Trophoblast cell (in vitro differentiated cells and primary cell): ENCODE results near the gene IL1RL2.

Experiments
- DNase-seq, 2 donors: peaks; one replicate each; pipeline ENCODE4 v3.0.0-alpha.2; 2016
- H2AFZ ChIP-seq: 2 replicates; pipeline ENCODE4 v1.6.1; 2013; ENCODE audit warnings: low read length, moderate library complexity, mild to moderate bottlenecking; ENCODE audit not compliant: insufficient read depth, poor library complexity
- H2AK5ac ChIP-seq: 2 replicates; pipeline ENCODE4 v1.6.1; 2013; ENCODE audit warnings: mild to moderate bottlenecking, low read length
- H2BK120ac ChIP-seq: 2 replicates; pipeline ENCODE4 v1.6.1; 2013; ENCODE audit warnings: low read length, mild to moderate bottlenecking, moderate library complexity; ENCODE audit not compliant: insufficient read depth, poor library complexity
- H2BK12ac ChIP-seq: 2 replicates; pipeline ENCODE4 v1.6.1; 2013; ENCODE audit warnings: mild to moderate bottlenecking, low read length, moderate library complexity
- H2BK5ac ChIP-seq: 2 replicates; pipeline ENCODE4 v1.6.1; 2013; ENCODE audit warnings: low read length, low read depth, moderate library complexity, mild to moderate bottlenecking; ENCODE audit not compliant: poor library complexity
- H3K14ac ChIP-seq: 2 replicates; pipeline ENCODE4 v1.6.1; 2013; ENCODE audit warnings: mild to moderate bottlenecking, low read length
- H3K18ac ChIP-seq: 2 replicates; pipeline ENCODE4 v1.6.1; 2013; ENCODE audit warnings: mild to moderate bottlenecking, low read length
- H3K23ac ChIP-seq: 2 replicates; pipeline ENCODE4 v1.6.1; 2013; ENCODE audit warnings: low read length
- H3K27ac ChIP-seq: 2 replicates; pipeline ENCODE4 v1.5.1; 2013; ENCODE audit warnings: low read depth, mild to moderate bottlenecking, inconsistent platforms, low read length, moderate library complexity
- H3K27me3 ChIP-seq: 2 replicates; pipeline ENCODE4 v1.6.1; 2013; ENCODE audit warnings: inconsistent platforms, mild to moderate bottlenecking, low read length, moderate library complexity; ENCODE audit not compliant: insufficient read depth
- H3K36me3 ChIP-seq, 2 experiments: 1 replicate in 1 of 2; 2 replicates in 1 of 2; pipeline ENCODE4 v1.6.1; 2013; ENCODE audit warnings: low read length in 2 of 2, mild to moderate bottlenecking in 2 of 2, moderate library complexity in 1 of 2; ENCODE audit not compliant: insufficient read depth in 2 of 2, control insufficient read depth in 1 of 2
- H3K4ac ChIP-seq: 2 replicates; pipeline ENCODE4 v1.6.1; 2013; ENCODE audit warnings: low read depth, mild to moderate bottlenecking, low read length, moderate library complexity
- H3K4me1 ChIP-seq, 2 experiments: 1 replicate in 1 of 2; 2 replicates in 1 of 2; pipeline ENCODE4 v1.6.1; 2013; ENCODE audit warnings: low read length in 2 of 2, mild to moderate bottlenecking in 2 of 2, moderate library complexity in 1 of 2; ENCODE audit not compliant: insufficient read depth in 2 of 2, control insufficient read depth in 1 of 2
- H3K4me2 ChIP-seq: 2 replicates; pipeline ENCODE4 v1.6.1; 2013; ENCODE audit warnings: inconsistent platforms, mild to moderate bottlenecking, low read length, moderate library complexity
- H3K4me3 ChIP-seq: 2 replicates; pipeline ENCODE4 v1.5.1; 2013; ENCODE audit warnings: mild to moderate bottlenecking, low read depth, low read length, inconsistent platforms
- H3K79me1 ChIP-seq: one replicate; pipeline ENCODE4 v1.6.1; 2013; ENCODE audit warnings: low read length
- H3K79me2 ChIP-seq: 2 replicates; pipeline ENCODE4 v1.6.1; 2013; ENCODE audit warnings: low read length, mild to moderate bottlenecking; ENCODE audit not compliant: control insufficient read depth, insufficient read depth, poor library complexity
- H3K9ac ChIP-seq: 2 replicates; pipeline ENCODE4 v1.6.1; 2013; ENCODE audit warnings: mild to moderate bottlenecking, low read length
- H3K9me3 ChIP-seq: 2 replicates; pipeline ENCODE4 v1.6.1; 2013; ENCODE audit warnings: low read depth, mild to moderate bottlenecking, control low read depth, inconsistent platforms, low read length; ENCODE audit not compliant: insufficient read depth
- H4K12ac ChIP-seq: 2 replicates; pipeline ENCODE4 v1.6.1; 2013; ENCODE audit warnings: low read depth, mild to moderate bottlenecking, low read length, moderate library complexity
- H4K8ac ChIP-seq: 2 replicates; pipeline ENCODE4 v1.6.1; 2013; ENCODE audit warnings: low read depth, mild to moderate bottlenecking, low read length, moderate library complexity
- H4K91ac ChIP-seq: one replicate; pipeline ENCODE4 v1.6.1; 2013; ENCODE audit warnings: low read depth, mild to moderate bottlenecking, low read length, moderate library complexity
- WGBS: extraction: QIAGEN DNeasy Blood & Tissue Kit; methylation state at CpG from one replicate; pipeline ENCODE4 v1.1.7; 2013; ENCODE audit warnings: missing lambda C conversion rate; ENCODE audit not compliant: insufficient read length, insufficient coverage; ENCODE audit errors: extremely low coverage; 5-methylcytosine and 5-hydroxymethylcytosine counted together

IL1RL2 gene

DNA sequence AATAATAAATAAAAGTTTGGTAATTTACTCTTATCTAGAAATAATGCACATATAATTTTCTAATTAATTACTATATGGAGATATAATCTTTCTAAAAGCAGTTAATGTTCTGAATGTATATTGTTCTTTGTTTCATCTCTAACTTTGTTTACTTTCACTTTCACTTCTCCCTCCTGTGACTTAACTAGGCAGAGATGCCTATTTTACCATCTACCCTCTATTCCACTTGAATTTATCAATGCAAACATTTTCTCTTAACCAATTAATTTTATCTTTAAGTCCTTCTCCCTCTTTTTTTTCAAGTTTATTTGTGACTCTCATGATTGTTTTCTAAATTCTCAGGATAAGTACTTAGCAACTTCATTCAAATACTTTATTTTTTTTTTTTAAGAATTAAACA, 69.5 kb downstream of the IL1RL2 start:
- Histone ChIP-seq H3K14ac (no peak overlapping the region), H3K9me3 (no peaks in the 10 kb centered on the region), H3K4ac (no peak overlapping the region), H2BK5ac (no peak overlapping the region), H3K4me1 (no peaks in the 10 kb centered on the region), H3K79me1 (no peaks in the 10 kb centered on the region), H3K27ac (no peak overlapping the region), H2BK12ac (no peak overlapping the region), H3K36me3 (no peaks in the 10 kb centered on the region), H4K8ac (no peak overlapping the region), H3K18ac (no peak overlapping the region), H4K91ac (no peak overlapping the region), H3K9ac (no peak overlapping the region), H2AFZ (no peak overlapping the region), H4K12ac (no peak overlapping the region), H3K4me3 (no peak overlapping the region), H3K79me2 (no peaks in the 10 kb centered on the region), H3K23ac (no peak overlapping the region), H2BK120ac (no peak overlapping the region), H3K27me3 (no peaks in the 10 kb centered on the region), H3K4me2 (no peak overlapping the region), H2AK5ac (no peak overlapping the region)
- DNase-seq: no peak

DNA sequence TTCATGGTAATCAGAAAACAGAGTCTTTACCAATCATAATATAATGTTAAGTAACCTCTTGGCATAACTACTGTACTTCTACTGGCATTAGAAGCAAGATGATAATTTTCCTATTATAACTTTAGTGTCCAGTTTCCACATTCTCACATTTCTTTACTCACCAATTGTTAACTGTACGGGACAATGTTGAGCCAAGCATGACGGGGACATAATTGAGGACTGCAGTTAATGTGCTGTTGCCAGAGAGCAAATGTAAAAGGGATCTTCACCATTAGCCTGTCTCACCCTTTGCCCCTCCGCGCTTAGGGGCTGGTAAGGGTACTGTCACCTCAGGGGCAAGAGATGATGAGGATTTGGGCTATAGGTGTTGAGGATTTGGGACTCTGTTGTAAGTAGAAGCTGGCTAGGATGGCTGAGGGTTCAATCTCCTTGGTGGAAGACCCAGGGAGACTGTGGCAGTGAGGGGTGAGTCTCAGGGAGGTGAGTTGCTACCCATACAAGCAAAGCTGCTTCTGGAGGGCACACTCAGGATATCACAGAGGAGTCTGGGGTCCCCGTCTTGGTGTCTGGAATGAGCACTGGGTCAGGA, 70.1 kb downstream of the IL1RL2 start:
- Histone ChIP-seq H3K4me1 (no peaks in the 10 kb centered on the region), H3K18ac (no peak overlapping the region), H3K14ac (no peak overlapping the region), H4K12ac (no peak overlapping the region), H3K79me2 (no peaks in the 10 kb centered on the region), H3K9ac (no peak overlapping the region), H2BK5ac (no peak overlapping the region), H3K9me3 (no peaks in the 10 kb centered on the region), H2AFZ (no peak overlapping the region), H4K8ac (no peak overlapping the region), H3K36me3 (no peaks in the 10 kb centered on the region), H3K4me3 (no peak overlapping the region), H2BK12ac (no peak overlapping the region), H2AK5ac (no peak overlapping the region), H2BK120ac (no peak overlapping the region), H4K91ac (no peak overlapping the region), H3K27ac (no peak overlapping the region), H3K79me1 (no peaks in the 10 kb centered on the region), H3K4me2 (no peak overlapping the region), H3K4ac (no peak overlapping the region), H3K23ac (no peak overlapping the region), H3K27me3 (no peaks in the 10 kb centered on the region)
- no CpG with 5 or more reads among the region's 5 CpGs for WGBS
- DNase-seq: no peak

DNA sequence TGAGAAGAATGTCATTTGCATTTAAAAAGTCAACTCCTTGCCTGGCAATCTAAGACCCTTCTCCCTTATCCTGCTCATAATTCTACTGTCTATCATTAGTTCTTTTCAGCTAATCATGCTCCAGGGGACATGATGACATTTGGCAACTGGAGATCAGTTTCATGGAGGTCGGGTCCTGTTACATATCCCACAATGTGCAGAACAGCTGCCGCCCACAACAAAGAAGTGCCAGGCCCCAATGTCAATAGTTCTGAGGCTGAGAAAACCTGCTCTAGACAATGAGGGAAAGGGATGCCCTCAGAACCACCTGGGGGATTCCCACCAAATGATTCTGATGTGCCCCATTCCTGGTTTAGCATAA, 71.2 kb downstream of the IL1RL2 start:
- Histone ChIP-seq H3K14ac (no peak overlapping the region), H4K91ac (no peak overlapping the region), H3K4me3 (no peak overlapping the region), H2BK5ac (no peak overlapping the region), H3K9ac (no peak overlapping the region), H2AFZ (no peak overlapping the region), H3K79me2 (no peaks in the 10 kb centered on the region), H3K4me2 (no peak overlapping the region), H2BK120ac (no peak overlapping the region), H3K27ac (no peak overlapping the region), H3K36me3 (no peaks in the 10 kb centered on the region), H2AK5ac (no peak overlapping the region), H4K12ac (no peak overlapping the region), H3K18ac (no peak overlapping the region), H2BK12ac (no peak overlapping the region), H4K8ac (no peak overlapping the region), H3K4me1 (no peaks in the 10 kb centered on the region), H3K9me3 (no peaks in the 10 kb centered on the region), H3K23ac (no peak overlapping the region), H3K27me3 (no peaks in the 10 kb centered on the region), H3K79me1 (no peaks in the 10 kb centered on the region), H3K4ac (no peak overlapping the region)
- DNase-seq: no peak
- WGBS: no CpG with 5 or more reads among the region's 2 CpGs

DNA sequence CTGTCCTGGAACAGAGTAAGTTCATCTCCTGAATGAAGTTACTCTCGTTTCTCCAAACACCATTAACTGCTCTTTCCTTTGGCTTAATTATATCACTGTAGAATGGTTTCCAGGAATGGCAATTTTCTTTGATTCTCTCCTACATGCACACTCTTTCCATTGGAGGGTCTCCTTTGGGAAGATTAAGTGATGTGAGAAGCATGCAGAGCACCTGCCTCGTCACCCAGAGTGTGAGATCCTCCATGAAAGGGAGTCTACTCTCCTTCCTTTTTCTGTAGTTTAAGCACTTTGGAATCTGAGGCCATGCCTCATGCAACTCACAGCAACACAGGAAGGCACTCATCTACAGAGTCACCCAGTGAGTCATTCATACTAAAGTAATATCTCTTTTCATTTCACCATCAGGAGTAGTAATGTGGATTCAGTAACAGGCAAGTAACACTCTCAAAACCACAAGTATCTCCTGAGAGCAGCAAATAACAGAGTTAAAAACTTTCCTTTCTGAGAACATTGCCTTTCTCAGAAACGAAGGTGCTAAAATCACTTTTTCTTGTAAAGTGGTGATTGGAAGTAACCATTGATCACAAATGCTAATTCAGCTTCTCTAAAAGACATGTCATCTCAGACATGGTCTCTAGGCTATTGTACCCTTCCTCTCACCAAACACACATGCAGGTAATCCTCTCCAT, 71.7 kb downstream of the IL1RL2 start:
- Histone ChIP-seq H3K9ac (no peak overlapping the region), H3K14ac (no peak overlapping the region), H3K4ac (no peak overlapping the region), H4K8ac (no peak overlapping the region), H3K36me3 (no peaks in the 10 kb centered on the region), H3K27ac (no peak overlapping the region), H3K23ac (no peak overlapping the region), H2BK5ac (no peak overlapping the region), H3K4me3 (no peak overlapping the region), H4K12ac (no peak overlapping the region), H3K4me2 (no peak overlapping the region), H3K18ac (no peak overlapping the region), H3K4me1 (no peaks in the 10 kb centered on the region), H3K79me2 (no peaks in the 10 kb centered on the region), H2BK12ac (no peak overlapping the region), H4K91ac (no peak overlapping the region), H2BK120ac (no peak overlapping the region), H2AFZ (no peak overlapping the region), H2AK5ac (no peak overlapping the region), H3K79me1 (no peaks in the 10 kb centered on the region), H3K9me3 (no peaks in the 10 kb centered on the region), H3K27me3 (no peaks in the 10 kb centered on the region)
- WGBS: no CpG with 5 or more reads among the region's 3 CpGs
- peak in 1 of 2 donors; percentile 38 for DNase-seq
